Hematopoietic multipotent progenitor cell treated with erythropoietin and hydrocortisone succinate and interleukin-3 and kit ligand, for 15 days (in vitro differentiated cells): Measurements from ENCODE around the gene AHCYL2.

Experiments
- DNase-seq: peaks from one replicate; pipeline ENCODE4 v3.0.0-alpha.2; 2015; ENCODE audit warnings: low spot score

AHCYL2 gene

GRCh38 chr7:129224251-129225205 is at the start of gene AHCYL2:
Gene AHCYL2, plus strand, starts transcription at chr7:129225030.
- DNase-seq = peak; percentile 90

- DNase-seq = no peak
These were observed 47.7 kb upstream of the AHCYL2 start for GRCh38 chr7:129176916-129177710.

GRCh38 chr7:129184981-129185670 is 39.7 kb upstream of the AHCYL2 start:
- DNase-seq = no peak

- no peak for DNase-seq
These were observed 38.0 kb upstream of the AHCYL2 start for GRCh38 chr7:129186749-129187260.

- no peak for DNase-seq
These were observed 37.0 kb upstream of the AHCYL2 start for GRCh38 chr7:129187681-129188371.

GRCh38 chr7:129188372-129188891 is 36.4 kb upstream of the AHCYL2 start, which contains the start of gene SMO:
Gene SMO, plus strand, starts transcription at chr7:129188633. Its CDS starts 519 bp downstream, at chr7:129189152.
- no peak for DNase-seq

- DNase-seq = no peak
These were observed 35.8 kb upstream of the AHCYL2 start for GRCh38 chr7:129188892-129189660.

GRCh38 chr7:129189661-129190310 is 35.0 kb upstream of the AHCYL2 start:
- no peak for DNase-seq

- DNase-seq = no peak
These were observed 33.6 kb upstream of the AHCYL2 start for GRCh38 chr7:129191272-129191671.

GRCh38 chr7:129193892-129194291 is 30.9 kb upstream of the AHCYL2 start:
- DNase-seq = no peak

GRCh38 chr7:129197771-129198170 is 27.1 kb upstream of the AHCYL2 start:
- no peak for DNase-seq

GRCh38 chr7:129199406-129199805 is 25.4 kb upstream of the AHCYL2 start:
- DNase-seq = no peak

GRCh38 chr7:129202058-129202777 is 22.6 kb upstream of the AHCYL2 start:
- DNase-seq = no peak

- DNase-seq = no peak
These were observed 21.6 kb upstream of the AHCYL2 start for GRCh38 chr7:129203050-129203741.

- no peak for DNase-seq
These were observed 19.6 kb upstream of the AHCYL2 start for GRCh38 chr7:129205126-129205818.

GRCh38 chr7:129205987-129206785 is 18.6 kb upstream of the AHCYL2 start:
- no peak for DNase-seq

- DNase-seq = no peak
These were observed 16.2 kb upstream of the AHCYL2 start for GRCh38 chr7:129208667-129209066.
